Adrenal gland (tissue), 5 donors: ENCODE results near the gene WDR5B.

ENCODE experiments used
- POLR2A ChIP-seq, 2 donors: fragments of 450-650 bp; IDR thresholded peaks; one replicate each; pipeline ENCODE4 v1.6.1; 2017; ENCODE audit warnings: antibody characterized with exemption in 2 of 2, mild to moderate bottlenecking in 2 of 2, moderate library complexity in 1 of 2
- TF ChIP-seq, protein P1 (sequence below), 6 experiments: fragments of 450-650 bp in 4 of 6; fragments of 200-600 bp in 2 of 6; sonication (generic) in 1 of 6; IDR thresholded peaks; 1 replicate in 5 of 6; 2 replicates in 1 of 6; pipeline versions ENCODE4 v1.5.1 to v1.8.0; 2016 to 2021; ENCODE audit warnings: antibody characterized with exemption in 6 of 6, mild to moderate bottlenecking in 2 of 6, moderate library complexity in 1 of 6
- donor health status: DM: no; HTN: no; CAD: no.

GRCh38 chr3:122374034-122374433, 41.8 kb downstream of the WDR5B start:
- TF ChIP-seq, protein P1, sequence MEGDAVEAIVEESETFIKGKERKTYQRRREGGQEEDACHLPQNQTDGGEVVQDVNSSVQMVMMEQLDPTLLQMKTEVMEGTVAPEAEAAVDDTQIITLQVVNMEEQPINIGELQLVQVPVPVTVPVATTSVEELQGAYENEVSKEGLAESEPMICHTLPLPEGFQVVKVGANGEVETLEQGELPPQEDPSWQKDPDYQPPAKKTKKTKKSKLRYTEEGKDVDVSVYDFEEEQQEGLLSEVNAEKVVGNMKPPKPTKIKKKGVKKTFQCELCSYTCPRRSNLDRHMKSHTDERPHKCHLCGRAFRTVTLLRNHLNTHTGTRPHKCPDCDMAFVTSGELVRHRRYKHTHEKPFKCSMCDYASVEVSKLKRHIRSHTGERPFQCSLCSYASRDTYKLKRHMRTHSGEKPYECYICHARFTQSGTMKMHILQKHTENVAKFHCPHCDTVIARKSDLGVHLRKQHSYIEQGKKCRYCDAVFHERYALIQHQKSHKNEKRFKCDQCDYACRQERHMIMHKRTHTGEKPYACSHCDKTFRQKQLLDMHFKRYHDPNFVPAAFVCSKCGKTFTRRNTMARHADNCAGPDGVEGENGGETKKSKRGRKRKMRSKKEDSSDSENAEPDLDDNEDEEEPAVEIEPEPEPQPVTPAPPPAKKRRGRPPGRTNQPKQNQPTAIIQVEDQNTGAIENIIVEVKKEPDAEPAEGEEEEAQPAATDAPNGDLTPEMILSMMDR (IDR thresholded peaks at IDR 0.05): no peak
- TF ChIP-seq POLR2A (IDR thresholded peaks at IDR 0.05): no peak
